Measurements from ENCODE around the gene PAX6.

PAX6 gene

GRCh38 chr11:31792456-31792855 is 18.7 kb downstream of the PAX6 start:
- TF ChIP-seq CTCF (IDR thresholded peaks at IDR 0.05; ENCODE audit: low read depth, low read length, missing control alignments): no peak
- no peak overlapping the region for H3K4me3 ChIP-seq (ENCODE audit: low read depth, low read length)
- DNase-seq (ENCODE audit: low read depth): no peak
- in situ Hi-C loops (cut with HindIII; ENCODE audit: low sequenced_read_pairs): no loop called here

- no peak overlapping the region for H3K4me3 ChIP-seq (ENCODE audit: low read depth, low read length)
- no peak for TF ChIP-seq CTCF (IDR thresholded peaks at IDR 0.05; ENCODE audit: low read depth, low read length, missing control alignments)
- in situ Hi-C loops (cut with HindIII; ENCODE audit: low sequenced_read_pairs): no loop called here
- DNase-seq (ENCODE audit: low read depth): no peak
Observed at GRCh38 chr11:31792036-31792435, 19.1 kb downstream of the PAX6 start.

GRCh38 chr11:31790649-31791048 is 20.5 kb downstream of the PAX6 start:
- no peak for TF ChIP-seq CTCF (IDR thresholded peaks at IDR 0.05; ENCODE audit: low read depth, low read length, missing control alignments)
- in situ Hi-C loops (cut with HindIII; ENCODE audit: low sequenced_read_pairs): no loop called here
- DNase-seq (ENCODE audit: low read depth): no peak
- H3K4me3 ChIP-seq (ENCODE audit: low read depth, low read length): no peak overlapping the region

- no peak for TF ChIP-seq CTCF (IDR thresholded peaks at IDR 0.05; ENCODE audit: low read depth, low read length, missing control alignments)
- in situ Hi-C loops (cut with HindIII; ENCODE audit: low sequenced_read_pairs): no loop called here
- no peak for DNase-seq (ENCODE audit: low read depth)
- H3K4me3 ChIP-seq (ENCODE audit: low read depth, low read length): no peak overlapping the region
Observed at GRCh38 chr11:31788085-31788484, 23.0 kb downstream of the PAX6 start.

GRCh38 chr11:31786996-31787685 is 24.0 kb downstream of the PAX6 start:
- H3K4me3 ChIP-seq (ENCODE audit: low read depth, low read length): no peak overlapping the region
- in situ Hi-C loops (cut with HindIII; ENCODE audit: low sequenced_read_pairs): no loop called here
- no peak for DNase-seq (ENCODE audit: low read depth)
- no peak for TF ChIP-seq CTCF (IDR thresholded peaks at IDR 0.05; ENCODE audit: low read depth, low read length, missing control alignments)

- no peak for TF ChIP-seq CTCF (IDR thresholded peaks at IDR 0.05; ENCODE audit: low read depth, low read length, missing control alignments)
- in situ Hi-C loops (cut with HindIII; ENCODE audit: low sequenced_read_pairs): no loop called here
- DNase-seq (ENCODE audit: low read depth): no peak
Observed at GRCh38 chr11:31784611-31785010, 26.5 kb downstream of the PAX6 start.

More at GRCh38 chr11:31784611-31785010, 26.5 kb downstream of the PAX6 start:
- H3K4me3 ChIP-seq (ENCODE audit: low read depth, low read length): no peak overlapping the region

All from astrocyte of the cerebellum (primary cell).